C1 segment of cervical spinal cord (tissue), 14 donors: ENCODE measurements around the gene HELZ2.
"Not testable (repeated sequence)": the region's sequence is repeated elsewhere in the genome, so short reads cannot be mapped to it uniquely, and the experiment has no call there.

Experiments
- DNase-seq, 14 donors: peaks; one replicate each; lab custom pipeline; 2025; lab: John Stamatoyannopoulos, UW

Gene HELZ2

GRCh38 chr20:63565699-63566335 is 8.2 kb downstream of the HELZ2 start:
- no peak for DNase-seq

GRCh38 chr20:63565021-63565698 is 8.9 kb downstream of the HELZ2 start:
- DNase-seq, result no peak

GRCh38 chr20:63564036-63564810 is 9.8 kb downstream of the HELZ2 start:
- no peak for DNase-seq

- no peak for DNase-seq
These were observed 10.7 kb downstream of the HELZ2 start for GRCh38 chr20:63563225-63563935.

GRCh38 chr20:63562461-63563224 is 11.4 kb downstream of the HELZ2 start:
- no peak for DNase-seq

GRCh38 chr20:63561624-63562396 is 12.2 kb downstream of the HELZ2 start:
- DNase-seq, result no peak

- DNase-seq, result no peak
These were observed 13.0 kb downstream of the HELZ2 start for GRCh38 chr20:63560856-63561609.

- DNase-seq, result no peak
These were observed 13.7 kb downstream of the HELZ2 start for GRCh38 chr20:63560333-63560805.

- DNase-seq, result not testable (repeated sequence)
These were observed 14.3 kb downstream of the HELZ2 start for GRCh38 chr20:63559485-63560332.

GRCh38 chr20:63558804-63559484 is 15.1 kb downstream of the HELZ2 start:
- no peak for DNase-seq

- no peak for DNase-seq
These were observed 16.6 kb downstream of the HELZ2 start for GRCh38 chr20:63557481-63557891.

- no peak for DNase-seq
These were observed 17.1 kb downstream of the HELZ2 start for GRCh38 chr20:63556873-63557478.

GRCh38 chr20:63555661-63556381 is 18.2 kb downstream of the HELZ2 start:
- no peak for DNase-seq

GRCh38 chr20:63554361-63555278 is 19.4 kb downstream of the HELZ2 start:
- no peak for DNase-seq

GRCh38 chr20:63553933-63554290 is 20.1 kb downstream of the HELZ2 start, which contains the start of gene FNDC11:
Gene FNDC11, plus strand, starts transcription at chr20:63554159. Its CDS starts 1,505 bp downstream, at chr20:63555664.
- DNase-seq, result no peak
